GOT3 (cell line): ENCODE results near the gene ZBED1.
"Not testable (repeated sequence)": the region's sequence is repeated elsewhere in the genome, so short reads cannot be mapped to it uniquely, and the experiment has no call there.

Experiments used
- DNase-seq: peaks from one replicate; lab custom pipeline; 2025; ENCODE audit warnings: mixed read lengths; lab: John Stamatoyannopoulos, UW

Gene ZBED1

DNA sequence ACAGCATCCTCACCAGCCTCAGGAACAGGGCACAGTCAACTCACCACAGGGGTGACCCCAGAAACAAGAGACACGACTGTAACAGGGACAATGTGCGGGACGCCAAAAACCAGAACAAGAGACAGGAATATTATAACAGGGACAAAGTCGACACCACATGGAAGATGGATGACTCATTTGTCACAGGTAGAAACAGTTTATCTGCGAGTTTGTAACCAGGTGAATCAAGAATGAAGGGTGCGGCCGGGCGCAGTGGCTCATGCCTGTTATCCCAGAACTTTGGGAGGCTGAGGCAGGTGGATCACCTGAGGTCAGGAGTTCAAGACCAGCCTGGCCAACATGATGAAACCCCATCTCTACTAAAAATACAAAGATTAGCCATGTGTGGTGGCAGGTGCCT, 44.7 kb downstream of the ZBED1 start:
- not testable (repeated sequence) for DNase-seq

GRCh38 chrX:2454620-2455019, 46.2 kb downstream of the ZBED1 start:
- not testable (repeated sequence) for DNase-seq

DNA sequence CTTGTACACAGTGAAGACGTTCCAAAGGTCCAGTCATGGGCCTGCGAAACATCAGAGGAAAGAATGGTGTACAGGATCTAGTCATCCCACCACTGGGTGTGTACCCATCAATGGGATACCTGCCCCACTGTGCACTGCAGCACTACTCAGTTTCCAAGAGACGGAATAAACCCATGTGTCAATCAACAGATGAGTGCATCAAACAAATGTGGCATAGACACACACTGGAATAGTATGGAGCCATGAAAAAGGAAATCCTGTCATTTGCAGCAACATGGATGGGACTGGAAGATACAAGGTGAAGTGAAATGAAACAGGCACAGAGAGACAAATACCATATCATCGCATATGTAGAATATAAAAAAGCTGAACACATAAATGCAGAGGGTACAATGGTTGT, 48.0 kb downstream of the ZBED1 start:
- DNase-seq, result no peak

- DNase-seq, result no peak
These were observed 48.4 kb downstream of the ZBED1 start for GRCh38 chrX:2452317-2452784.

- DNase-seq, result no peak
These were observed 49.1 kb downstream of the ZBED1 start for GRCh38 chrX:2451501-2452316.

GRCh38 chrX:2450681-2451080, 50.1 kb downstream of the ZBED1 start:
- DNase-seq, result no peak

DNA sequence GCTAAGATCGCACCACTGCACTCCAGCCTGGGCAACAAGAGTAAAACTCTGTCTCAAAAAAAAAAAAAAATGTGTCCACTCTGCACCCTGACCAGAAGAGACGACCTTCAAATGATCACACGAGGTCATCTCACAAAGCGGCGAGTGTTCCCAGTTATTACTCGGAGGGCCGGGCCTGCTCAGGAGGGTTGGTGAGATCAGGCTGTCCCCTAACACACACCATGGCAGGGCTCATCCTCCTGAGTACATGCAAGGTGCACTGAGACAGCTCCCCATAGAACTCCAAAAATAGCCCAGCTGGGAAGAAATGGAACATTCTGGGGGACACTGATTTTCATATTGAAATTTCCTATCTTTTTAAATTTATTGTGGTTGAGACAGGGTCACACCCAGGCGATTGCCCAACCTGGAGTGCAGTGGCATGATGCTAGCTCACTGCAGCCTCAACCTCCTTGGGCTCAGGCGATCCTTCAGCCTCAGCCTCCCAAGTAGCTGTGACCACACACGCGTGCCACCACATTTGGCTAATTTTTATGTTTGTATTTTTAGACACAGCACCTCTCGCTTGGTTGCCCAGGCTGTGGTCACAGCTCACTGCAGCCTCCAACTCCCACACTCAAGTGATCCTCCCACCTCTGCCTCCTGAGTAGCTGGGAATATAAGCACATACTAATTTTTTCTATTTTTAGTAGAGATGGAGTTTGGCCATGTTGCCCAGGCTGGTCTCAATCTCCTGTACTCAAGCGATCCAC, 51.5 kb downstream of the ZBED1 start:
- DNase-seq, result no peak

- no peak for DNase-seq
These were observed 53.3 kb downstream of the ZBED1 start for GRCh38 chrX:2447484-2447883.

DNA sequence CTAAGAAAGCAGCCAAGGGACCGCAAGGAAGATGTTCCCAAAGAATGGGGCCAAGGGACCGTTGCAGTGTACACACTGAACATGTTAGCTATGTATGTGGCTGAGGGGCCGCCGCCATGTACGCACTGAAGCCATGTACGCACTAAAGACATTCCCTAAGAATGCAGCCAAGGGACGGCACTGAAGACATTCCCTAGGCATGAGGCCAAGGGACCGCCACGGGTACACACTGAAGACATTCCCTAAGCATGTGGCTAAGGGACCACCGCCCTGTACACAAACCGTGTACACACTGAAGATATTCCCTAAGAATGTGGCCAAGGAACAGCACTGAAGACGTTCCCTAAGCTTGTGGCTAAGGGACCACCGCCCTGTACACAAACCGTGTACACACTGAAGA, 54.0 kb downstream of the ZBED1 start:
- no peak for DNase-seq

GRCh38 chrX:2445662-2446623, 54.8 kb downstream of the ZBED1 start:
- no peak for DNase-seq

GRCh38 chrX:2442694-2443093, 58.1 kb downstream of the ZBED1 start:
- DNase-seq, result no peak

DNA sequence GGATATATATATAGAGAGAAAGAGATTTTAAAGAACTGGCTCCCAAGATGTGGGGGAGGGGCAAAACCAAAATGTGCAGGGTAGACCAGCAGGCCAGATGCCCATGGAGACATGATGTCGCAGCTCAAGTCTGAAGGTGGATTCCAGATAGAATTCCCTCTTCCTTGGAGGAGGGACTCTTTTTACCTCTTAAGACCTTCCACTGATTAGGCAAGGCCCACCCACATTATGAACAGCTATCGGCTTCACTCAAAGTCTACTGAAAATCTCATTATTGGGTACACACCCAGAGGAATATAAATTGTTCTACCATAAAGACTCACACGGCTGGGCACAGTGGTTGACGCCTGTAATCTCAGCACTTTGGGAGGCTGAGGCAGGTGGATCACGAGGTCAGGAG, 59.3 kb downstream of the ZBED1 start:
- DNase-seq, result no peak

GRCh38 chrX:2439613-2440012, 61.2 kb downstream of the ZBED1 start:
- DNase-seq, result no peak
